ENCODE data around the gene GRM2.

The GRM2 gene

GRCh38 chr3:51680663-51681230, 26.1 kb upstream of the GRM2 start:
- DNase-seq (ENCODE audit: low read depth), result no peak

- peak; percentile 21 for DNase-seq (ENCODE audit: low read depth)
Observed at GRCh38 chr3:51681453-51681852, 25.4 kb upstream of the GRM2 start.

GRCh38 chr3:51682079-51682478, 24.8 kb upstream of the GRM2 start:
- DNase-seq (ENCODE audit: low read depth), result peak; percentile 90

- no peak for DNase-seq (ENCODE audit: low read depth)
Observed at GRCh38 chr3:51682526-51682925, 24.3 kb upstream of the GRM2 start.

GRCh38 chr3:51683566-51683965, 23.3 kb upstream of the GRM2 start:
- no peak for DNase-seq (ENCODE audit: low read depth)

GRCh38 chr3:51684971-51685751, 21.7 kb upstream of the GRM2 start:
- no peak for DNase-seq (ENCODE audit: low read depth)

- DNase-seq (ENCODE audit: low read depth), result no peak
Observed at GRCh38 chr3:51686056-51686455, 20.8 kb upstream of the GRM2 start.

GRCh38 chr3:51686512-51687215, 20.2 kb upstream of the GRM2 start:
- DNase-seq (ENCODE audit: low read depth), result peak; percentile 34

GRCh38 chr3:51687431-51688205, 19.2 kb upstream of the GRM2 start:
- DNase-seq (ENCODE audit: low read depth), result no peak

- DNase-seq (ENCODE audit: low read depth), result no peak
Observed at GRCh38 chr3:51688206-51688600, 18.7 kb upstream of the GRM2 start.

- no peak for DNase-seq (ENCODE audit: low read depth)
Observed at GRCh38 chr3:51691021-51691420, 15.8 kb upstream of the GRM2 start.

GRCh38 chr3:51691949-51692348, 14.9 kb upstream of the GRM2 start:
- DNase-seq (ENCODE audit: low read depth), result no peak

- no peak for DNase-seq (ENCODE audit: low read depth)
Observed at GRCh38 chr3:51692980-51693395, 13.9 kb upstream of the GRM2 start.

GRCh38 chr3:51696954-51697353, 9.9 kb upstream of the GRM2 start:
- DNase-seq (ENCODE audit: low read depth), result no peak

- DNase-seq (ENCODE audit: low read depth), result no peak
Observed at GRCh38 chr3:51698209-51698608, 8.7 kb upstream of the GRM2 start.

- DNase-seq (ENCODE audit: low read depth), result no peak
Observed at GRCh38 chr3:51700403-51700802, 6.5 kb upstream of the GRM2 start.

- no peak for DNase-seq (ENCODE audit: low read depth)
Observed at GRCh38 chr3:51702156-51702555, 4.7 kb upstream of the GRM2 start.

GRCh38 chr3:51703068-51703760, 3.7 kb upstream of the GRM2 start:
- DNase-seq (ENCODE audit: low read depth), result no peak

- no peak for DNase-seq (ENCODE audit: low read depth)
Observed at GRCh38 chr3:51703761-51704510, 2.9 kb upstream of the GRM2 start.

GRCh38 chr3:51704511-51704950, 2.3 kb upstream of the GRM2 start:
- no peak for DNase-seq (ENCODE audit: low read depth)

Data from iris pigment epithelial cell (primary cell).